Measurements from ENCODE around the gene PDE1A.
"Not testable (repeated sequence)": the region's sequence is repeated elsewhere in the genome, so short reads cannot be mapped to it uniquely, and the experiment has no call there.

PDE1A gene

GRCh38 chr2:182404975-182405561, 21.8 kb downstream of the PDE1A start:
- no peak for DNase-seq

- DNase-seq = no peak
Measured at GRCh38 chr2:182404092-182404491, 22.7 kb downstream of the PDE1A start.

- no peak for DNase-seq
Measured at GRCh38 chr2:182393270-182393760, 33.5 kb downstream of the PDE1A start.

GRCh38 chr2:182391443-182391842, 35.4 kb downstream of the PDE1A start:
- no peak for DNase-seq

GRCh38 chr2:182386267-182386880, 40.5 kb downstream of the PDE1A start:
- DNase-seq = not testable (repeated sequence)

- DNase-seq = no peak
Measured at GRCh38 chr2:182384860-182385259, 42.0 kb downstream of the PDE1A start.

GRCh38 chr2:182381225-182381624, 45.6 kb downstream of the PDE1A start:
- DNase-seq = no peak

- DNase-seq = peak; percentile 18
Measured at GRCh38 chr2:182379241-182379640, 47.6 kb downstream of the PDE1A start.

GRCh38 chr2:182378759-182379158, 48.1 kb downstream of the PDE1A start:
- DNase-seq = no peak

- DNase-seq = no peak
Measured at GRCh38 chr2:182377467-182377866, 49.4 kb downstream of the PDE1A start.

GRCh38 chr2:182375862-182376261, 51.0 kb downstream of the PDE1A start:
- no peak for DNase-seq

GRCh38 chr2:182372661-182373060, 54.2 kb downstream of the PDE1A start:
- no peak for DNase-seq

GRCh38 chr2:182368996-182369395, 57.8 kb downstream of the PDE1A start:
- no peak for DNase-seq

GRCh38 chr2:182368446-182368845, 58.4 kb downstream of the PDE1A start:
- DNase-seq = no peak

GRCh38 chr2:182367401-182367800, 59.4 kb downstream of the PDE1A start:
- no peak for DNase-seq

- DNase-seq = no peak
Measured at GRCh38 chr2:182366628-182367027, 60.2 kb downstream of the PDE1A start.

GRCh38 chr2:182365855-182366254, 61.0 kb downstream of the PDE1A start:
- no peak for DNase-seq

- no peak for DNase-seq
Measured at GRCh38 chr2:182361477-182361876, 65.4 kb downstream of the PDE1A start.

- DNase-seq = no peak
Measured at GRCh38 chr2:182360663-182361260, 66.1 kb downstream of the PDE1A start.

- no peak for DNase-seq
Measured at GRCh38 chr2:182359990-182360662, 66.7 kb downstream of the PDE1A start.

- DNase-seq = no peak
Measured at GRCh38 chr2:182359027-182359989, 67.5 kb downstream of the PDE1A start.

GRCh38 chr2:182358601-182359000, 68.2 kb downstream of the PDE1A start:
- no peak for DNase-seq

- DNase-seq = no peak
Measured at GRCh38 chr2:182355815-182356214, 71.0 kb downstream of the PDE1A start.
